Activated B cell treated with CpG ODN at 0.5 μM for 24 hours (primary cell): ENCODE data around the gene SLC24A4. TPM values are rescaled to one million over a fixed set of nuclear protein-coding genes. Genes with fewer than 3 reads are reported as not detected.
"Not testable (repeated sequence)": the region's sequence is repeated elsewhere in the genome, so short reads cannot be mapped to it uniquely, and the experiment has no call there.

Source experiments
- ATAC-seq: fragments of 200-7000 bp; cut with Tn5 transposase; one replicate; pipeline ENCODE4 v1.10.0; 2021; ENCODE audit warnings: low read depth, mild to moderate bottlenecking, moderate library complexity
- CTCF ChIA-PET: fragments of 350-600 bp; sonication (Branson Sonifier 250); formaldehyde crosslinking; loops from one replicate; lab custom pipeline; 2021; ENCODE audit warnings: antibody characterized with exemption; lab: Charles Lee
- POLR2A ChIA-PET: fragments of 350-600 bp; sonication (Branson Sonifier 250); formaldehyde crosslinking; loops from one replicate; lab custom pipeline; 2021; ENCODE audit warnings: antibody characterized with exemption; lab: Charles Lee
- DNase-seq: peaks from one replicate; pipeline ENCODE4 v3.0.0; 2022
- H3K27ac Mint-ChIP-seq: one replicate; pipeline ENCODE4 v1.8.0; 2020; ENCODE audit warnings: mixed read lengths
- H3K27me3 Mint-ChIP-seq: one replicate; pipeline ENCODE4 v1.8.0; 2021; ENCODE audit warnings: mixed read lengths
- H3K36me3 Mint-ChIP-seq: one replicate; pipeline ENCODE4 v1.8.0; 2021; ENCODE audit warnings: low read depth, mixed read lengths
- H3K4me1 Mint-ChIP-seq: one replicate; pipeline ENCODE4 v1.8.0; 2021; ENCODE audit warnings: mixed read lengths
- H3K4me3 Mint-ChIP-seq: one replicate; pipeline ENCODE4 v1.8.0; 2020; ENCODE audit warnings: mild to moderate bottlenecking, mixed read lengths
- H3K9me3 Mint-ChIP-seq: one replicate; pipeline ENCODE4 v1.8.0; 2020; ENCODE audit warnings: mixed read lengths
- CTCF ChIP-seq: fragments of 200-600 bp; IDR thresholded peaks from one replicate; pipeline ENCODE4 v1.8.0; 2022; ENCODE audit warnings: antibody characterized with exemption, mild to moderate bottlenecking
- intact Hi-C: fragments of 100-400 bp; cut with micrococcal nuclease; formaldehyde crosslinking; loops from one replicate; pipeline ENCODE4 v1.15.1; 2024
- total RNA-seq: library from RNA; stranded (reverse); gene quantifications from 2 replicates; pipeline ENCODE4 v1.2.3, GENCODE V29; 2022

SLC24A4 gene
- total RNA-seq, 1 donor from 2014 or later: 0.09 TPM

GRCh38 chr14:92531106-92531873 lies 208.3 kb downstream of the SLC24A4 start:
- ChIA-PET POLR2A (interaction anchor here (0.7 to 1.7 kb wide), 4 partner anchors 18 to 134 kb away, joined by 3 to 10 read pairs (median 4); no protein-coding TSS in a partner anchor), CTCF (no interaction called here)
- Mint-ChIP-seq H3K4me1 (peaks cover 47% of the 10 kb centered on the region), H3K4me3 (peak overlapping the region; percentile 9), H3K36me3 (no peaks in the 10 kb centered on the region), H3K9me3 (no peaks in the 10 kb centered on the region), H3K27me3 (no peaks in the 10 kb centered on the region), H3K27ac (peak overlapping the region; percentile 87)
- ATAC-seq: peak; percentile 89
- no peak for TF ChIP-seq CTCF
- intact Hi-C loops: loop anchor here (1.0 kb wide), 2 partner anchors 18 to 24 kb away; partner anchors contain the start of gene RIN3
- DNase-seq: peak; percentile 41

- Mint-ChIP-seq H3K4me3 (no peak overlapping the region), H3K9me3 (no peaks in the 10 kb centered on the region), H3K27ac (peak overlapping the region; percentile 87), H3K36me3 (no peaks in the 10 kb centered on the region), H3K27me3 (no peaks in the 10 kb centered on the region), H3K4me1 (peaks cover 52% of the 10 kb centered on the region)
- ChIA-PET CTCF (no interaction called here), POLR2A (interaction anchor here (1.6 to 1.7 kb wide), 2 partner anchors 20 to 132 kb away, joined by 3 to 5 read pairs; no protein-coding TSS in a partner anchor)
- intact Hi-C loops: no loop called here
- DNase-seq (no peak), ATAC-seq (no peak)
- TF ChIP-seq CTCF: no peak
Measured at GRCh38 chr14:92532490-92533163, 209.7 kb downstream of the SLC24A4 start.

- POLR2A ChIA-PET: interaction anchor here (0.7 kb wide), 3 partner anchors 8 to 145 kb away, joined by 6 to 9 read pairs (median 7); no protein-coding TSS in a partner anchor
- Mint-ChIP-seq H3K4me3 (no peak overlapping the region), H3K36me3 (no peaks in the 10 kb centered on the region), H3K27me3 (no peaks in the 10 kb centered on the region), H3K4me1 (peaks cover 64% of the 10 kb centered on the region), H3K9me3 (no peaks in the 10 kb centered on the region), H3K27ac (peak overlapping the region; percentile 46)
- no peak for ATAC-seq
- CTCF ChIA-PET: interaction anchor here (0.7 kb wide), 2 partner anchors 117 to 135 kb away, joined by 3 read pairs; no protein-coding TSS in a partner anchor
- no peak for DNase-seq
- intact Hi-C loops: no loop called here
- no peak for TF ChIP-seq CTCF
Measured at GRCh38 chr14:92534932-92535643, 212.1 kb downstream of the SLC24A4 start.

GRCh38 chr14:92536231-92536630 lies 213.3 kb downstream of the SLC24A4 start:
- H3K9me3 Mint-ChIP-seq, CTCF ChIA-PET: not testable (repeated sequence)

GRCh38 chr14:92538412-92538985 lies 215.5 kb downstream of the SLC24A4 start:
- ATAC-seq (peak; percentile 74), DNase-seq (no peak)
- no peak for TF ChIP-seq CTCF
- no peaks in the 10 kb centered on the region for H3K36me3 Mint-ChIP-seq
- intact Hi-C loops: no loop called here
- H3K4me3 Mint-ChIP-seq: no peak overlapping the region
- H3K27me3 Mint-ChIP-seq: no peaks in the 10 kb centered on the region
- CTCF ChIA-PET: no interaction called here
- H3K4me1 Mint-ChIP-seq: peaks cover 58% of the 10 kb centered on the region
- H3K9me3 Mint-ChIP-seq: no peaks in the 10 kb centered on the region
- peak overlapping the region; percentile 68 for H3K27ac Mint-ChIP-seq
- POLR2A ChIA-PET: interaction anchor here (0.8 kb wide), 1 partner anchor 16 kb away, joined by 4 read pairs; no protein-coding TSS in a partner anchor

More at GRCh38 chr14:92536231-92536630, 213.3 kb downstream of the SLC24A4 start:
- ATAC-seq, H3K4me3 Mint-ChIP-seq, POLR2A ChIA-PET, DNase-seq, H3K36me3 Mint-ChIP-seq, H3K27ac Mint-ChIP-seq, H3K27me3 Mint-ChIP-seq, intact Hi-C loops: not testable (repeated sequence)
- peaks cover 65% of the 10 kb centered on the region for H3K4me1 Mint-ChIP-seq
